GM12891 (cell line): Measurements from ENCODE around the gene ARHGEF4.

Experiments used
- POLR2A ChIP-seq: IDR thresholded peaks from 2 replicates; pipeline ENCODE4 v1.6.1; 2011; ENCODE audit warnings: low read depth, low read length, control low read depth
- POLR2AphosphoS5 ChIP-seq: IDR thresholded peaks from 2 replicates; pipeline ENCODE4 v1.6.1; 2011; ENCODE audit warnings: low read depth, low read length, control low read depth
- SPI1 ChIP-seq: IDR thresholded peaks from 2 replicates; pipeline ENCODE4 v1.6.1; 2011; ENCODE audit warnings: low read depth, low read length, control low read depth
- TAF1 ChIP-seq: IDR thresholded peaks from 2 replicates; pipeline ENCODE4 v1.6.1; 2011; ENCODE audit warnings: low read depth, low read length, control low read depth

- TF ChIP-seq POLR2A, result no peak
- no peak for TF ChIP-seq POLR2AphosphoS5
- TF ChIP-seq SPI1, result no peak
- TF ChIP-seq TAF1, result no peak
These were observed 30.3 kb upstream of the ARHGEF4 start for GRCh38 chr2:130806370-130806769.
